Adipocyte (in vitro differentiated cells): Measurements from ENCODE around the gene DEDD2.
A peak's percentile ranks its signal among the peaks of the same experiment; 100 is the strongest.

Experiments
- DNase-seq: peaks from one replicate; pipeline ENCODE4 v3.0.0-alpha.2; 2015; ENCODE audit warnings: low read depth
- H3K27me3 ChIP-seq: replicated peaks from 2 replicates; pipeline ENCODE4 v1.7.0; 2013; ENCODE audit warnings: mild to moderate bottlenecking, low read length, moderate library complexity; ENCODE audit not compliant: control insufficient read depth, insufficient read depth
- H3K36me3 ChIP-seq: 2 replicates; pipeline ENCODE4 v1.7.0; 2013; ENCODE audit warnings: low read length, mild to moderate bottlenecking, moderate library complexity; ENCODE audit not compliant: control insufficient read depth, insufficient read depth, severe bottlenecking
- H3K4me1 ChIP-seq: 2 replicates; pipeline ENCODE4 v1.7.0; 2013; ENCODE audit warnings: mild to moderate bottlenecking, low read length, moderate library complexity; ENCODE audit not compliant: control insufficient read depth, insufficient read depth
- H3K4me3 ChIP-seq: 2 replicates; pipeline ENCODE4 v1.7.0; 2013; ENCODE audit warnings: mild to moderate bottlenecking, low read length, moderate library complexity
- H3K9ac ChIP-seq: 2 replicates; pipeline ENCODE4 v1.7.0; 2013; ENCODE audit warnings: mild to moderate bottlenecking, low read length, moderate library complexity
- H3K9me3 ChIP-seq: 2 replicates; pipeline ENCODE4 v1.7.0; 2013; ENCODE audit warnings: mild to moderate bottlenecking, low read length, moderate library complexity; ENCODE audit not compliant: control insufficient read depth

Gene DEDD2

DNA sequence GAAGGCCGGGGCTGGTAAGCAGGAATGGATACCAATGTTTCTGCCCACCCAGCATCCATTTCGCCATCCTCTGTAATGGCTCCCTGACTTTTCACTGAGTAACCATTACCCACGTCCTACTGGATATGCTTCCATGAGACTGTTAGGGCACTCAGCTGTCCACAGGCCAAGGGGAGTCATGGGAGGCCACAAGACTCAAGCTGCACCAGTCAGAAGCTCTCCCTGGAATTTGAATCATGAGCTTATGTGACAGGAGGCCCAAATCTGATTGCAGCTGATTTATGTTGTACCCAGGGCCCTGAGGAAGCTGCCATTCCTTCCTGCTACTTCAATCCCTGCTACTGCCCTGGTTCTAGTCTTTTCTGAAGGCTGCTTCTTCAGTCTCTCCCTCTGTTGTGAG is 28.3 kb downstream of the DEDD2 start:
- Histone ChIP-seq H3K36me3 (no peaks in the 10 kb centered on the region), H3K4me1 (peaks cover 15% of the 10 kb centered on the region), H3K27me3 (no peaks in the 10 kb centered on the region), H3K9me3 (peaks cover 6% of the 10 kb centered on the region), H3K9ac (no peak overlapping the region), H3K4me3 (no peak overlapping the region)
- DNase-seq = no peak

GRCh38 chr19:42188665-42189064 is 28.8 kb downstream of the DEDD2 start:
- Histone ChIP-seq H3K4me3 (no peak overlapping the region), H3K9ac (no peak overlapping the region), H3K4me1 (peaks cover 15% of the 10 kb centered on the region), H3K9me3 (peaks cover 6% of the 10 kb centered on the region), H3K27me3 (no peaks in the 10 kb centered on the region), H3K36me3 (no peaks in the 10 kb centered on the region)
- DNase-seq = no peak

DNA sequence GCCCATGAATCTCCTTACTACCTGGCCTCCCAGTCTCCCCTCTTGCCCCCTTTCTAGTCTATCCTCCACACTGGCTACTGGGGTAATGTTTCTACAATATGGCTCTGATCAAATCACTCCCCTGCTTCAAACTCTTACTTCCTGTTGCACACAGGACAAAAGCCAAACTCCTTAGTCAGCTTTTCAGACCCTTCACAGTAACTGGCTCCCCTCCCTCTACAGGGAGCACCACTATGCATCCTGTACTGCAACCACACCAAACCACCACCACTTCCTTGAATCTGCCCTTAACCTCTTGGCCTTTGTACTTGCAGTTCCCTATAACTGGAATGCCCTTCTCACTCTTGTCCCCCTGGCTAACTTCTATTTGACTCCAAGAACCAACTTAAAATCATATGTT is 32.2 kb downstream of the DEDD2 start:
- Histone ChIP-seq H3K9me3 (no peaks in the 10 kb centered on the region), H3K9ac (no peak overlapping the region)
- no peak for DNase-seq

DNA sequence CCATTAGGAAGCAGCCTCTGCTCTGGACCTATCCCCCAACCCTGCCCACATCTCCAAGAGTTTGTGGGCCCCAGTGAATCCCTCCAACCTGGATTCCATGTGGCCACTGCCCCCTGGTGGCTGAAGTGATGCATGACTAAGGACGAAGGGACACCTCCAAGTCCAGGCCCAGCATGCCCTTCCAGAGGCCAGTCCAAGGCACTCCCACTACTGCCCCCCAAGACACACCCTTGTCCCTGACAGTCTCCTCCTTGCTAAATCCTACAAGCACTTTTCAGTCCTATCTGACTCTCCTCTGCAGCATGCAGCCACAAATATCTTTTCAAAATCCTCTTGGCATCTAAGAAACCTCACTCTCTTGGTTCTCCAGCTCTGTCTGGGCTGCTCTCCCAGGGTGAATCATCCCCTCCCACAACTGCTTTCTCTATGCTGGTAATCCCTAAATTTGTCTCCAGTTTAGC is 33.0 kb downstream of the DEDD2 start:
- H3K9me3 ChIP-seq = no peaks in the 10 kb centered on the region
- H3K27me3 ChIP-seq = peaks cover 22% of the 10 kb centered on the region
- H3K36me3 ChIP-seq = no peaks in the 10 kb centered on the region
- H3K9ac ChIP-seq = peak overlapping the region; percentile 9
- DNase-seq = peak; percentile 93
- no peak overlapping the region for H3K4me3 ChIP-seq
- peaks cover 10% of the 10 kb centered on the region for H3K4me1 ChIP-seq

More for the DNA sequence above, 32.2 kb downstream of the DEDD2 start:
- no peaks in the 10 kb centered on the region for H3K36me3 ChIP-seq
- peaks cover 14% of the 10 kb centered on the region for H3K27me3 ChIP-seq
- peaks cover 10% of the 10 kb centered on the region for H3K4me1 ChIP-seq
- no peak overlapping the region for H3K4me3 ChIP-seq

DNA sequence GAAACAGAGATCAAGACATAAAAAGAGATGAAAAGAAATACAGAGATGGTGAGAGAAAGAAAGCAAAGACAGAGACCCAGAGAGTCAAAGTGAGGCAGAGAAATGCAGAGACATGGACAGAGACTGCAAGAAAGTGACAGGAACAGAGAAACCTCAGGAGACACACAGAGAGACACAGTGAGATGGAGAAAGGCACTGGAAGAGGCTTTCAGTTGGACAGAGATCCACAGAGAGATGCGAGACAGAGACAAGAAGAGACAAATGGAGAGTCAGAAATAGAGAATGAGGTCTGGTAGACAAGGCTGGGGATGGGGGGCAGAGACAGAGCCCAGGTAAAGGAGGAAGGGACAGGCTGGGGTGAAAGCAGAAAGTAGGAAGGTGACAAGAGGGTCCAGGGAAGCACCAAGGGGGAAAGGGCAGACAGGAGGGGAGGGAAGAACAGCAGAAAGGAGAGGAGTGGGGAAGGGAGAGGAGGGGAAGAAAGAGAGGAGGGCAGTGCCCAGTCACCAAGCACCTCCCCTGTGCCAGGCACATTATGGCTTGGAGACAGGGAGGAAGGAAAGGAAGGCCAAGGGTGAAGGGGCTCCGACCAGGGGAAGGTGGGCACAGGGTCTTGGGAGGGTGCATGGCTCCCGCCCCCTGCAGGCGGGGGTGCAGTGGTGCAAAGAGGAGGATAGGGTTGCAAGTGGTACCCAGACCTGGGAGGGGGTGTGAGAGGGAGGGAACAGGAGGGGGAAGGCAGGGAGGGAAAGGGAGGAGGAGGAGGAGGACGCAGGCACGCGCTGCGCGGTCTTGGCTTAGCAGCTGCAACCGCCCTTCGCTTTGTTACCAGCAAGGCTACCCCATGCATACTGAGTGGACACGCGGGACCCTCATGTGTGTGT is 38.4 kb downstream of the DEDD2 start:
- peak; percentile 12 for DNase-seq
- no peaks in the 10 kb centered on the region for H3K36me3 ChIP-seq
- no peak overlapping the region for H3K9ac ChIP-seq
- H3K4me3 ChIP-seq = no peak overlapping the region
- H3K27me3 ChIP-seq = peaks cover 63% of the 10 kb centered on the region
- no peaks in the 10 kb centered on the region for H3K9me3 ChIP-seq
- peaks cover 8% of the 10 kb centered on the region for H3K4me1 ChIP-seq

- Histone ChIP-seq H3K4me1 (peaks cover 8% of the 10 kb centered on the region), H3K27me3 (peaks cover 72% of the 10 kb centered on the region), H3K9me3 (no peaks in the 10 kb centered on the region), H3K4me3 (no peak overlapping the region), H3K36me3 (no peaks in the 10 kb centered on the region), H3K9ac (no peak overlapping the region)
- no peak for DNase-seq
Observed at GRCh38 chr19:42177686-42178019, 39.8 kb downstream of the DEDD2 start.

GRCh38 chr19:42176990-42177685 is 40.3 kb downstream of the DEDD2 start:
- H3K9me3 ChIP-seq = no peaks in the 10 kb centered on the region
- no peaks in the 10 kb centered on the region for H3K36me3 ChIP-seq
- no peak overlapping the region for H3K9ac ChIP-seq
- no peak overlapping the region for H3K4me3 ChIP-seq
- DNase-seq = peak; percentile 92
- H3K27me3 ChIP-seq = peaks cover 71% of the 10 kb centered on the region
- peaks cover 8% of the 10 kb centered on the region for H3K4me1 ChIP-seq

- no peaks in the 10 kb centered on the region for H3K36me3 ChIP-seq
- H3K9ac ChIP-seq = no peak overlapping the region
- DNase-seq = peak; percentile 76
- H3K4me1 ChIP-seq = peaks cover 8% of the 10 kb centered on the region
- H3K4me3 ChIP-seq = peak overlapping the region; percentile 73
- peaks cover 69% of the 10 kb centered on the region for H3K27me3 ChIP-seq
- H3K9me3 ChIP-seq = no peaks in the 10 kb centered on the region
Observed at GRCh38 chr19:42176649-42176989, 40.9 kb downstream of the DEDD2 start.

DNA sequence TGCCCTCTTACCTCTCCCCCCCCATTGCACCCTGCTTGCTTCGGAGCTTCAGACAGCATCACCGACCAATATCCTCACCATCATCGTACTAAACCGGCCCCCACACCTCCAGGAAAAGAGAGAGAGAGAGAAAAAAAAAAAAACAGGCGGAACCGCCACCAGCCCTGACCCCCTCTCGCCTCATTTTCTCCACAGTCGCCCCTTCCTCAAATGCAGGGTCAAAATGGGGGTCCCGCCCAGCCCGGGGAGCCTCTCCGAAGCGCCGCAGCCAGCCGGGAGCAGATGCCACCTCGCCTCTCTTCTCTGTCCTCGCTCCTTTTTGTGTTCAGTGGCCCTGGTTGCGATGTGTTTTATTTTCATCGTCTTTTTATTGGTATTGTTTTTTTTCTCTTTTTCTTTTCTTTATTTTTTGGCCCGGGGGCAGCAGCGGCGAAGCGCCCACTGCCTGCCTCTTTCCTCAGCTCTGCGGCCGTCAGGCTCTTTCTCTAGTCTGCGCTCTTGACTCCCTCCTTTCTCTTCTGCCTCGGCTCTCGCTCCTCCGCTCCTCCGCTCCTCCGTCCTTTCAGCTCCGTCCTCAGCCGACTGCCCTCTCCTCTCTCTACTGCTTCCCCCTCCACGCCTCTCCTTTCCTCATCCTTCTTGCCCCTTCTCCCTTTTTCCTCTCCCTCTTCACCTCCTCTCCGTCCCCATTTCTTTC is 41.4 kb downstream of the DEDD2 start:
- Histone ChIP-seq H3K4me1 (peaks cover 8% of the 10 kb centered on the region), H3K9ac (no peak overlapping the region), H3K9me3 (no peaks in the 10 kb centered on the region), H3K27me3 (peaks cover 68% of the 10 kb centered on the region), H3K4me3 (peak overlapping the region; percentile 73), H3K36me3 (no peaks in the 10 kb centered on the region)
- DNase-seq = peak; percentile 72

GRCh38 chr19:42174958-42175734 is 42.3 kb downstream of the DEDD2 start:
- Histone ChIP-seq H3K4me1 (peaks cover 8% of the 10 kb centered on the region), H3K36me3 (no peaks in the 10 kb centered on the region), H3K9me3 (no peaks in the 10 kb centered on the region), H3K4me3 (no peak overlapping the region), H3K9ac (no peak overlapping the region), H3K27me3 (peaks cover 66% of the 10 kb centered on the region)
- no peak for DNase-seq
